ENCODE data around the gene CAPN15. TPM values are rescaled to one million over a fixed set of nuclear protein-coding genes. Genes with fewer than 3 reads are reported as not detected.

The CAPN15 gene
- total and polyA plus RNA-seq, 2 of the 4 experiments (the other 2 are of a cell fraction): 9.3 to 24.3 TPM

- CTCF ChIA-PET: interaction anchor here (0.5 kb wide), 1 partner anchor 162 kb away, joined by 3 read pairs; no protein-coding TSS in a partner anchor
- POLR2A ChIA-PET (ENCODE audit: unreplicated experiment): no interaction called here
- dilution Hi-C loops (cut with HindIII; ENCODE audit: low sequenced_read_pairs, unreplicated experiment): no loop called here
Measured at GRCh38 chr16:520847-521246, 6.7 kb upstream of the CAPN15 start.

More at GRCh38 chr16:520847-521246, 6.7 kb upstream of the CAPN15 start:
- Histone ChIP-seq H3K4me1 (ENCODE audit: control insufficient read depth, insufficient read depth, low read length) (peaks cover 8% of the 10 kb centered on the region), H3K9ac (ENCODE audit: low read depth, low read length) (no peak overlapping the region), H2BK20ac (ENCODE audit: low read depth, low read length) (no peak overlapping the region), H3K27me3 (ENCODE audit: control insufficient read depth, insufficient read depth, low read length) (no peaks in the 10 kb centered on the region), H3K4ac (ENCODE audit: low read depth, low read length) (no peak overlapping the region), H3K14ac (replicated peaks; ENCODE audit: low read depth, low read length) (no peak overlapping the region), H3K27ac (ENCODE audit: insufficient read depth, low read length) (no peak overlapping the region), H3K79me1 (ENCODE audit: low read depth in 1 of 2, low read length in 2 of 2) (peaks cover 0 to 36% of the 10 kb centered on the region in 2 experiments; a peak in 2 of 4 replicates), H2BK15ac (ENCODE audit: low read depth, low read length) (no peak overlapping the region), H2AK9ac (replicated peaks; ENCODE audit: low read depth, low read length, poor library complexity) (peak overlapping the region; percentile 55), H4K91ac (ENCODE audit: insufficient read depth, low read depth, low read length) (no peak overlapping the region), H3K56ac (ENCODE audit: extremely low read depth, insufficient read depth, low read length) (no peak overlapping the region), H4K20me1 (ENCODE audit: insufficient read depth, low read length) (peaks cover 27% of the 10 kb centered on the region), H3K4me2 (ENCODE audit: low read depth, low read length) (no peak overlapping the region), H3K9me1 (ENCODE audit: insufficient read depth, low read length) (peaks cover 6% of the 10 kb centered on the region; the same call in 1 of the 2 replicates), H4K5ac (ENCODE audit: low read depth, low read length) (no peak overlapping the region), H4K8ac (ENCODE audit: low read depth in 2 of 2, low read length in 2 of 2) (no peak overlapping the region), H3K4me3 (ENCODE audit: insufficient read depth, low read depth, low read length) (no peak overlapping the region), H3K18ac (ENCODE audit: low read depth, low read length) (no peak overlapping the region), H3K23ac (ENCODE audit: low read depth, low read length) (no peak overlapping the region), H2BK5ac (ENCODE audit: low read depth, low read length, poor library complexity, severe bottlenecking) (no peak overlapping the region), H3K9me3 (ENCODE audit: control insufficient read depth, insufficient read depth, low read length) (no peaks in the 10 kb centered on the region), H2AFZ (replicated peaks; ENCODE audit: low read length, poor library complexity) (peak overlapping the region; percentile 58), H2AK5ac (ENCODE audit: low read depth, low read length) (no peak overlapping the region), H3K36me3 (ENCODE audit: control insufficient read depth, insufficient read depth, low read length) (peaks cover 37% of the 10 kb centered on the region), H2BK120ac (ENCODE audit: low read depth, low read length) (no peak overlapping the region)
- no peak for DNase-seq
- 93% methylated on average over 2 of the region's 13 CpGs; no CpG with 5 or more reads in 1 of the 2 experiments for WGBS, 2 experiments (ENCODE audit: extremely low coverage in 2 of 2, insufficient read length in 1 of 2)
- in situ Hi-C loops (cut with MboI; ENCODE audit: low sequenced_read_pairs) (no loop called here), intact Hi-C loops (cut with micrococcal nuclease) (no loop called here)
- BruUV-seq (replicated peaks): no TSS peak
- no peak for ATAC-seq (ENCODE audit: low read depth)
- no peak for TF ChIP-seq RCOR1 (IDR thresholded peaks at IDR 0.05; ENCODE audit: insufficient replicate concordance, low read length)
- TF ChIP-seq MAZ (IDR thresholded peaks at IDR 0.05; ENCODE audit: borderline replicate concordance, low read depth, low read length): no peak
- TF ChIP-seq ELK1 (IDR thresholded peaks at IDR 0.05; ENCODE audit: borderline replicate concordance, low read depth, low read length): no peak
- no peak for TF ChIP-seq CHD1 (IDR thresholded peaks at IDR 0.05; ENCODE audit: low read depth, low read length)
- no peak for TF ChIP-seq SMC3 (IDR thresholded peaks at IDR 0.05; ENCODE audit: low read depth, low read length)
- TF ChIP-seq USF2 (IDR thresholded peaks at IDR 0.05; ENCODE audit: low read depth, low read length): no peak
- TF ChIP-seq CTCF (conservative IDR thresholded peaks at IDR 0.05; ENCODE audit: low read depth, low read length): no peak
- TF ChIP-seq RAD21 (IDR thresholded peaks at IDR 0.05; ENCODE audit: low read length): no peak
- TF ChIP-seq MXI1 (IDR thresholded peaks at IDR 0.05; ENCODE audit: borderline replicate concordance, low read depth, low read length): no peak
- TF ChIP-seq BHLHE40 (IDR thresholded peaks at IDR 0.05; ENCODE audit: low read depth, low read length): no peak
- no peak for TF ChIP-seq FOS (IDR thresholded peaks at IDR 0.05; ENCODE audit: low read depth, low read length)
- TF ChIP-seq CEBPB (IDR thresholded peaks at IDR 0.05; ENCODE audit: low read depth, low read length): no peak

Measured in IMR-90 (cell line).